Measurements from ENCODE around the gene GRAMD2A.

Gene GRAMD2A

DNA sequence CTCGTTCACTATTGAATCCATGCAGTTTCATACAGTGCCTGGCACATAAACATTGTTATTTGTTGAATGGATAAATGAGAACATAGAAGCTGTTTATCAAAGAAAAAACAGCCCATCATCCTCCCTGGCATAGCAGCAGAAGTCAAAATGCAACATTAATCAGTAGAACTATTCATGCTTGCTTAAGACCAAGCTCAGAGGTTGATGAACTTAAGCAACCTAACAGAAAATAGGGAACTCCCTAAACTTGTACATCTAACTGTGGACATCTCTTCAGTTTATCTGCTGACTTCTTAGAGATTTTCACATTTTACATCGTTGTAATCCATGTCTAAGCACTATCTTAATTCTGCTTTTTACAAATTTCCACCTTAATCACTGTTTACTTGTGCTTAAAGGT lies 50.2 kb downstream of the GRAMD2A start:
- CTCF ChIA-PET = interaction anchor here (0.7 to 2.5 kb wide), 4 partner anchors 9 to 395 kb away, joined by 3 to 13 read pairs (median 4); no protein-coding TSS in a partner anchor
- H3K36me3 ChIP-seq (ENCODE audit: control insufficient read depth in 2 of 2, insufficient read depth in 1 of 2, low read length in 2 of 2) = no peaks in the 10 kb centered on the region
- no peaks in the 10 kb centered on the region for H3K4me1 ChIP-seq (ENCODE audit: control insufficient read depth, insufficient read depth, low read length)
- H3K27ac ChIP-seq (ENCODE audit: extremely low read depth, low read depth, low read length) = no peak overlapping the region
- TF ChIP-seq ZNF747 (tag by site-specific recombination; IDR thresholded peaks at IDR 0.05) = no peak
- no peak for TF ChIP-seq OSR2 (tag by site-specific recombination; IDR thresholded peaks at IDR 0.05)
- TF ChIP-seq ZNF23 (tag by site-specific recombination; IDR thresholded peaks at IDR 0.05; ENCODE audit: borderline replicate concordance) = no peak
- no peak for TF ChIP-seq ZNF423 (tag by site-specific recombination; IDR thresholded peaks at IDR 0.05)
- no peak for TF ChIP-seq ZNF558 (tag by site-specific recombination; IDR thresholded peaks at IDR 0.05)
- TF ChIP-seq, protein P1, sequence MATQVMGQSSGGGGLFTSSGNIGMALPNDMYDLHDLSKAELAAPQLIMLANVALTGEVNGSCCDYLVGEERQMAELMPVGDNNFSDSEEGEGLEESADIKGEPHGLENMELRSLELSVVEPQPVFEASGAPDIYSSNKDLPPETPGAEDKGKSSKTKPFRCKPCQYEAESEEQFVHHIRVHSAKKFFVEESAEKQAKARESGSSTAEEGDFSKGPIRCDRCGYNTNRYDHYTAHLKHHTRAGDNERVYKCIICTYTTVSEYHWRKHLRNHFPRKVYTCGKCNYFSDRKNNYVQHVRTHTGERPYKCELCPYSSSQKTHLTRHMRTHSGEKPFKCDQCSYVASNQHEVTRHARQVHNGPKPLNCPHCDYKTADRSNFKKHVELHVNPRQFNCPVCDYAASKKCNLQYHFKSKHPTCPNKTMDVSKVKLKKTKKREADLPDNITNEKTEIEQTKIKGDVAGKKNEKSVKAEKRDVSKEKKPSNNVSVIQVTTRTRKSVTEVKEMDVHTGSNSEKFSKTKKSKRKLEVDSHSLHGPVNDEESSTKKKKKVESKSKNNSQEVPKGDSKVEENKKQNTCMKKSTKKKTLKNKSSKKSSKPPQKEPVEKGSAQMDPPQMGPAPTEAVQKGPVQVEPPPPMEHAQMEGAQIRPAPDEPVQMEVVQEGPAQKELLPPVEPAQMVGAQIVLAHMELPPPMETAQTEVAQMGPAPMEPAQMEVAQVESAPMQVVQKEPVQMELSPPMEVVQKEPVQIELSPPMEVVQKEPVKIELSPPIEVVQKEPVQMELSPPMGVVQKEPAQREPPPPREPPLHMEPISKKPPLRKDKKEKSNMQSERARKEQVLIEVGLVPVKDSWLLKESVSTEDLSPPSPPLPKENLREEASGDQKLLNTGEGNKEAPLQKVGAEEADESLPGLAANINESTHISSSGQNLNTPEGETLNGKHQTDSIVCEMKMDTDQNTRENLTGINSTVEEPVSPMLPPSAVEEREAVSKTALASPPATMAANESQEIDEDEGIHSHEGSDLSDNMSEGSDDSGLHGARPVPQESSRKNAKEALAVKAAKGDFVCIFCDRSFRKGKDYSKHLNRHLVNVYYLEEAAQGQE (tag by site-specific recombination; IDR thresholded peaks at IDR 0.05) = no peak
- no peak overlapping the region for H3K4me3 ChIP-seq (ENCODE audit: low read depth, low read length)
- POLR2A ChIA-PET = no interaction called here
- no peaks in the 10 kb centered on the region for H3K9me3 ChIP-seq (ENCODE audit: control insufficient read depth, insufficient read depth, low read depth, low read length)

DNA sequence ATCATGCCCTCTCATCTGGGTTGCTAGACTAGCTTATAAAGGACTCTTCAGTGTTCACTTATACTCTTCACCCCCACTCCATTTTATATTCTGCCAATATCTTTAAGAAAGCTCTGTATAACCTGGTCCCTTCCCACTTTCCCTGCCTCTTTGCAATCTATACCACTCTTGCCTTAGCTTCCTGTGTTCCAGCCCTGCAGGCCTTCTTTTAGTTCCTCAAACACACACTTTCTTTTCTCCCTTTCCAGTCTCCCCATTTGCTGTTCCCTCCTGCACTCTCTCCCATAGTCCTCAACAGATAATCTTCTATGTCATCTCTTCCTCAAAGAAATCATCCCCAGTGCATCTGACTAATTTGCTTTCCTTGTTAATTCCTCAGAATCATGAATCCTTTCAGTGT lies 50.7 kb downstream of the GRAMD2A start:
- no peak overlapping the region for H3K27ac ChIP-seq (ENCODE audit: extremely low read depth, low read depth, low read length)
- no peaks in the 10 kb centered on the region for H3K9me3 ChIP-seq (ENCODE audit: control insufficient read depth, insufficient read depth, low read depth, low read length)
- ChIA-PET POLR2A (no interaction called here), CTCF (interaction anchor here (0.7 to 2.5 kb wide), 4 partner anchors 9 to 394 kb away, joined by 3 to 13 read pairs (median 4); no protein-coding TSS in a partner anchor)
- TF ChIP-seq PRDM1 (tag by site-specific recombination; IDR thresholded peaks at IDR 0.05) (peak; percentile 83), YY1 (tag by site-specific recombination; IDR thresholded peaks at IDR 0.05) (no peak)
- H3K4me3 ChIP-seq (ENCODE audit: low read depth, low read length) = no peak overlapping the region
- no peaks in the 10 kb centered on the region for H3K36me3 ChIP-seq (ENCODE audit: control insufficient read depth in 2 of 2, insufficient read depth in 1 of 2, low read length in 2 of 2)
- no peaks in the 10 kb centered on the region for H3K4me1 ChIP-seq (ENCODE audit: control insufficient read depth, insufficient read depth, low read length)

DNA sequence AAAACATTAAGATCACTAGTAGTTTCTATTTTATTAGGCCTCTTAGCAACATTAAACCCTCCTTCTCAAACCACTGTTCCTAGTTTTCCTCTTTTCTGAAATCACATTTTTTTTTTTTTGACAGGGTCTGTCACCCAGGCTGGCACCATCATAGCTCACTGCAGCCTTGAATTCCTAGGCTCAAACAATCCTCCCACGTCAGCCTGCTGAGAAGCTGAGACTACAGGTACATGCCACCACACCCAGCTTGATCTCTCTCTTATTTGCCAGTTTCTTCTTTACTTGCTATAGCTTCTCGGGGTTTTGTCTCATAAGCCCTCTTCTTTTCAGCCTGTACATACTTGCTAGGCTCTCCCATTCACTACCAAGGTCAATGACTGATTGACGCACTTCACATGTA lies 51.4 kb downstream of the GRAMD2A start:
- ChIA-PET POLR2A (no interaction called here), CTCF (interaction anchor here (0.5 to 2.5 kb wide), 6 partner anchors 8 to 345 kb away, joined by 3 to 13 read pairs (median 4); no protein-coding TSS in a partner anchor)
- Histone ChIP-seq H3K4me3 (ENCODE audit: low read depth, low read length) (no peak overlapping the region), H3K9me3 (ENCODE audit: control insufficient read depth, insufficient read depth, low read depth, low read length) (no peaks in the 10 kb centered on the region), H3K27ac (ENCODE audit: extremely low read depth, low read depth, low read length) (no peak overlapping the region), H3K36me3 (ENCODE audit: control insufficient read depth in 2 of 2, insufficient read depth in 1 of 2, low read length in 2 of 2) (no peaks in the 10 kb centered on the region), H3K4me1 (ENCODE audit: control insufficient read depth, insufficient read depth, low read length) (peaks cover 6% of the 10 kb centered on the region)
- TF ChIP-seq ZNF514 (tag by site-specific recombination; IDR thresholded peaks at IDR 0.05) = no peak
- no peak for TF ChIP-seq ZNF660 (tag by site-specific recombination; IDR thresholded peaks at IDR 0.05)
- no peak for TF ChIP-seq ZNF174 (tag by site-specific recombination; IDR thresholded peaks at IDR 0.05)
- TF ChIP-seq ZNF549 (tag by site-specific recombination; IDR thresholded peaks at IDR 0.05) = no peak
- TF ChIP-seq ZNF354C (tag by site-specific recombination; IDR thresholded peaks at IDR 0.05; ENCODE audit: borderline replicate concordance, low read depth) = no peak
- TF ChIP-seq ZNF132 (tag by site-specific recombination; IDR thresholded peaks at IDR 0.05; ENCODE audit: borderline replicate concordance) = no peak
- TF ChIP-seq ZNF560 (tag by site-specific recombination; IDR thresholded peaks at IDR 0.05; ENCODE audit: borderline replicate concordance) = no peak
- TF ChIP-seq ZNF37A (tag by site-specific recombination; IDR thresholded peaks at IDR 0.05) = no peak

Data from HEK293 (cell line).